SKM-1 (cell line): ENCODE results near the gene GCK.
"Not testable (repeated sequence)": the region's sequence is repeated elsewhere in the genome, so short reads cannot be mapped to it uniquely, and the experiment has no call there.

Source experiments
- DNase-seq: peaks from one replicate; lab custom pipeline; 2025; ENCODE audit not compliant: unreplicated experiment; lab: John Stamatoyannopoulos, UW

GCK gene

GRCh38 chr7:44144968-44145478, 44.2 kb downstream of the GCK start:
- no peak for DNase-seq

- DNase-seq = no peak
Measured at GRCh38 chr7:44144426-44144967, 44.7 kb downstream of the GCK start.

GRCh38 chr7:44143646-44144250, 45.5 kb downstream of the GCK start:
- DNase-seq = no peak

- DNase-seq = no peak
Measured at GRCh38 chr7:44142028-44142427, 47.2 kb downstream of the GCK start.

- DNase-seq = no peak
Measured at GRCh38 chr7:44141221-44141850, 47.9 kb downstream of the GCK start, which contains the start of gene MYL7. MYL7 (minus strand) TSS chr7:44141332; CDS start chr7:44141305, 27 bp downstream.

- DNase-seq = no peak
Measured at GRCh38 chr7:44140341-44140740, 48.9 kb downstream of the GCK start.

- DNase-seq = no peak
Measured at GRCh38 chr7:44139311-44140010, 49.8 kb downstream of the GCK start.

GRCh38 chr7:44138698-44139097, 50.5 kb downstream of the GCK start:
- DNase-seq = no peak

GRCh38 chr7:44136731-44137130, 52.5 kb downstream of the GCK start:
- DNase-seq = no peak

GRCh38 chr7:44134943-44135628, 54.2 kb downstream of the GCK start:
- no peak for DNase-seq

GRCh38 chr7:44133295-44133694, 55.9 kb downstream of the GCK start:
- DNase-seq = no peak

- DNase-seq = no peak
Measured at GRCh38 chr7:44132039-44132438, 57.2 kb downstream of the GCK start.

GRCh38 chr7:44131173-44132029, 57.8 kb downstream of the GCK start:
- DNase-seq = no peak

- no peak for DNase-seq
Measured at GRCh38 chr7:44128721-44129582, 60.3 kb downstream of the GCK start.

GRCh38 chr7:44127161-44127560, 62.1 kb downstream of the GCK start:
- DNase-seq = no peak

- DNase-seq = not testable (repeated sequence)
Measured at GRCh38 chr7:44126574-44126973, 62.7 kb downstream of the GCK start.

GRCh38 chr7:44124822-44125202, 64.4 kb downstream of the GCK start:
- DNase-seq = no peak

- DNase-seq = peak; percentile 83
Measured at GRCh38 chr7:44123190-44124003, 65.8 kb downstream of the GCK start, which contains the start of gene POLD2. POLD2 (minus strand) TSS chr7:44123548; CDS start chr7:44122053, 1,495 bp downstream.
